Muscle layer of colon (tissue), 2 donors: ENCODE measurements around the gene LLGL2.

Experiments used
- H3K27ac ChIP-seq: one replicate; pipeline ENCODE4 v1.7.0; 2013; ENCODE audit warnings: low read depth, mild to moderate bottlenecking, low read length, moderate library complexity
- H3K27me3 ChIP-seq, 2 donors: one replicate each; pipeline ENCODE4 v1.7.0; 2013; ENCODE audit warnings: low read length in 2 of 2, mild to moderate bottlenecking in 2 of 2; ENCODE audit not compliant: insufficient read depth in 2 of 2, control insufficient read depth in 1 of 2
- H3K36me3 ChIP-seq: one replicate; pipeline ENCODE4 v1.7.0; 2013; ENCODE audit warnings: mild to moderate bottlenecking, low read length; ENCODE audit not compliant: insufficient read depth
- H3K4me1 ChIP-seq: one replicate; pipeline ENCODE4 v1.7.0; 2013; ENCODE audit warnings: mild to moderate bottlenecking, low read length; ENCODE audit not compliant: insufficient read depth
- H3K4me3 ChIP-seq, 2 donors: one replicate each; pipeline ENCODE4 v1.7.0; 2013; ENCODE audit warnings: low read length in 2 of 2, low read depth in 1 of 2, mild to moderate bottlenecking in 1 of 2, moderate library complexity in 1 of 2
- H3K9ac ChIP-seq: one replicate; pipeline ENCODE4 v1.7.0; 2013; ENCODE audit warnings: low read length
- H3K9me3 ChIP-seq: one replicate; pipeline ENCODE4 v1.7.0; 2013; ENCODE audit warnings: mild to moderate bottlenecking, low read length
- donor health status: abdominal sarcoma.
- donor health status: Adenocarcinoma of cecum.

The LLGL2 gene

GRCh38 chr17:75494326-75494877 lies 31.1 kb upstream of the LLGL2 start:
- Histone ChIP-seq H3K4me3 (no peak overlapping the region), H3K9me3 (no peaks in the 10 kb centered on the region), H3K9ac (no peak overlapping the region), H3K36me3 (peaks cover 80% of the 10 kb centered on the region), H3K27me3 (no peaks in the 10 kb centered on the region), H3K4me1 (peaks cover 5% of the 10 kb centered on the region), H3K27ac (no peak overlapping the region)

GRCh38 chr17:75496005-75496404 lies 29.5 kb upstream of the LLGL2 start:
- Histone ChIP-seq H3K4me1 (peaks cover 16% of the 10 kb centered on the region), H3K4me3 (no peak overlapping the region), H3K36me3 (peaks cover 74% of the 10 kb centered on the region), H3K9ac (no peak overlapping the region), H3K27ac (no peak overlapping the region), H3K27me3 (no peaks in the 10 kb centered on the region), H3K9me3 (no peaks in the 10 kb centered on the region)

GRCh38 chr17:75498039-75498725 lies 27.3 kb upstream of the LLGL2 start:
- H3K4me1 ChIP-seq, result peaks cover 27% of the 10 kb centered on the region
- no peaks in the 10 kb centered on the region for H3K9me3 ChIP-seq
- no peak overlapping the region for H3K4me3 ChIP-seq
- no peaks in the 10 kb centered on the region for H3K27me3 ChIP-seq
- H3K9ac ChIP-seq, result no peak overlapping the region
- peaks cover 54% of the 10 kb centered on the region for H3K36me3 ChIP-seq
- no peak overlapping the region for H3K27ac ChIP-seq

GRCh38 chr17:75498726-75499213 lies 26.7 kb upstream of the LLGL2 start:
- no peaks in the 10 kb centered on the region for H3K27me3 ChIP-seq
- H3K9ac ChIP-seq, result no peak overlapping the region
- H3K27ac ChIP-seq, result no peak overlapping the region
- peaks cover 48% of the 10 kb centered on the region for H3K36me3 ChIP-seq
- H3K4me1 ChIP-seq, result peaks cover 27% of the 10 kb centered on the region
- no peak overlapping the region for H3K4me3 ChIP-seq
- no peaks in the 10 kb centered on the region for H3K9me3 ChIP-seq

GRCh38 chr17:75499313-75500022 lies 26.0 kb upstream of the LLGL2 start:
- Histone ChIP-seq H3K4me3 (no peak overlapping the region), H3K4me1 (peaks cover 27% of the 10 kb centered on the region), H3K27me3 (no peaks in the 10 kb centered on the region), H3K36me3 (peaks cover 44% of the 10 kb centered on the region), H3K9ac (no peak overlapping the region), H3K9me3 (no peaks in the 10 kb centered on the region), H3K27ac (peak overlapping the region; percentile 46)

GRCh38 chr17:75500419-75501216 lies 24.9 kb upstream of the LLGL2 start:
- Histone ChIP-seq H3K27ac (peak overlapping the region; percentile 57), H3K9ac (no peak overlapping the region), H3K9me3 (no peaks in the 10 kb centered on the region), H3K4me3 (no peak overlapping the region), H3K4me1 (peaks cover 27% of the 10 kb centered on the region), H3K27me3 (no peaks in the 10 kb centered on the region), H3K36me3 (peaks cover 42% of the 10 kb centered on the region)

- Histone ChIP-seq H3K27me3 (no peaks in the 10 kb centered on the region), H3K27ac (peak overlapping the region; percentile 1), H3K4me3 (no peak overlapping the region), H3K9ac (no peak overlapping the region), H3K36me3 (peaks cover 42% of the 10 kb centered on the region), H3K9me3 (no peaks in the 10 kb centered on the region), H3K4me1 (peaks cover 27% of the 10 kb centered on the region)
Observed at GRCh38 chr17:75501378-75502071, 24.0 kb upstream of the LLGL2 start.

- Histone ChIP-seq H3K4me1 (peaks cover 27% of the 10 kb centered on the region), H3K4me3 (no peak overlapping the region), H3K27me3 (no peaks in the 10 kb centered on the region), H3K9ac (no peak overlapping the region), H3K27ac (peak overlapping the region; percentile 1), H3K36me3 (peaks cover 43% of the 10 kb centered on the region), H3K9me3 (no peaks in the 10 kb centered on the region)
Observed at GRCh38 chr17:75502072-75502720, 23.3 kb upstream of the LLGL2 start.

- Histone ChIP-seq H3K4me3 (no peak overlapping the region), H3K9me3 (no peaks in the 10 kb centered on the region), H3K36me3 (peaks cover 41% of the 10 kb centered on the region), H3K27me3 (no peaks in the 10 kb centered on the region), H3K9ac (no peak overlapping the region), H3K27ac (no peak overlapping the region), H3K4me1 (peaks cover 27% of the 10 kb centered on the region)
Observed at GRCh38 chr17:75502721-75503329, 22.7 kb upstream of the LLGL2 start.

GRCh38 chr17:75503337-75503950 lies 22.1 kb upstream of the LLGL2 start:
- Histone ChIP-seq H3K27ac (no peak overlapping the region), H3K4me3 (no peak overlapping the region), H3K9me3 (no peaks in the 10 kb centered on the region), H3K4me1 (peaks cover 33% of the 10 kb centered on the region), H3K27me3 (no peaks in the 10 kb centered on the region), H3K9ac (no peak overlapping the region), H3K36me3 (peaks cover 35% of the 10 kb centered on the region)
